Amygdala (tissue), 56 donors: Measurements from ENCODE around the gene F12.

Source experiments
- DNase-seq, 56 donors: peaks; one replicate each; lab custom pipeline; 2025; lab: John Stamatoyannopoulos, UW

Gene F12

GRCh38 chr5:177372034-177372896 is 37.1 kb downstream of the F12 start:
- no peak for DNase-seq

GRCh38 chr5:177371120-177372033 is 38.0 kb downstream of the F12 start:
- no peak for DNase-seq

GRCh38 chr5:177370488-177371119 is 38.8 kb downstream of the F12 start:
- peak in 24 of 56 donors; percentile 11 to 67 (median 40) for DNase-seq

GRCh38 chr5:177369645-177370440 is 39.5 kb downstream of the F12 start:
- DNase-seq: peak in 3 of 56 donors; percentile 15 to 23 (median 19)

- DNase-seq: no peak
Observed at GRCh38 chr5:177368869-177369644, 40.3 kb downstream of the F12 start.

GRCh38 chr5:177367981-177368868 is 41.1 kb downstream of the F12 start:
- no peak for DNase-seq

- no peak for DNase-seq
Observed at GRCh38 chr5:177367323-177367848, 42.0 kb downstream of the F12 start.

GRCh38 chr5:177366528-177367322 is 42.6 kb downstream of the F12 start:
- peak in 6 of 56 donors; percentile 29 to 79 (median 30) for DNase-seq

- DNase-seq: no peak
Observed at GRCh38 chr5:177365845-177366527, 43.4 kb downstream of the F12 start.

GRCh38 chr5:177364159-177364962 is 45.0 kb downstream of the F12 start:
- no peak for DNase-seq

- no peak for DNase-seq
Observed at GRCh38 chr5:177363565-177363964, 45.8 kb downstream of the F12 start.

- peak in 2 of 56 donors; percentile 22 to 30 for DNase-seq
Observed at GRCh38 chr5:177362610-177363507, 46.5 kb downstream of the F12 start.

- DNase-seq: no peak
Observed at GRCh38 chr5:177362292-177362609, 47.1 kb downstream of the F12 start.

GRCh38 chr5:177361418-177362291 is 47.7 kb downstream of the F12 start:
- DNase-seq: no peak
